Measurements from ENCODE around the gene BLM.

DNA sequence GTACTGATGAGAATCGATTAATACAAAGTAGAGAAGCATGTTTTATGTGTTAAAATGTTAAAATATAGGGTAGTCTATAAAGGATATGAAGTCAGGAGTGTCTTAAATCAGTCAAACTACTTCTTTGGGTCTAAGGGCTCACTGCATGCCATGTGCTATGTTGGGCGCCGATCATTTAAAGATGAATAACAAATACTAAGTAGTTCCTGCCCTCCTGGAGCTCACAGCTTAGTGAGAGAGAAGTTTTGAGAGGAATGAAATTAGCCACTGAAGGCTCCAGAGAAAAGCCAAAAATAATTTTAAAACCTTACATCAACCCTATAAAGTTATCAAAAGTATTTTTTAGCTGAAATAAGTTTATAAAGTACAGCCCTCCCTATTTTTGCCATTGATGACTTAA is 44.5 kb downstream of the BLM start:
- TF ChIP-seq POLR2A (IDR thresholded peaks at IDR 0.05): no peak
- TF ChIP-seq, protein P1, sequence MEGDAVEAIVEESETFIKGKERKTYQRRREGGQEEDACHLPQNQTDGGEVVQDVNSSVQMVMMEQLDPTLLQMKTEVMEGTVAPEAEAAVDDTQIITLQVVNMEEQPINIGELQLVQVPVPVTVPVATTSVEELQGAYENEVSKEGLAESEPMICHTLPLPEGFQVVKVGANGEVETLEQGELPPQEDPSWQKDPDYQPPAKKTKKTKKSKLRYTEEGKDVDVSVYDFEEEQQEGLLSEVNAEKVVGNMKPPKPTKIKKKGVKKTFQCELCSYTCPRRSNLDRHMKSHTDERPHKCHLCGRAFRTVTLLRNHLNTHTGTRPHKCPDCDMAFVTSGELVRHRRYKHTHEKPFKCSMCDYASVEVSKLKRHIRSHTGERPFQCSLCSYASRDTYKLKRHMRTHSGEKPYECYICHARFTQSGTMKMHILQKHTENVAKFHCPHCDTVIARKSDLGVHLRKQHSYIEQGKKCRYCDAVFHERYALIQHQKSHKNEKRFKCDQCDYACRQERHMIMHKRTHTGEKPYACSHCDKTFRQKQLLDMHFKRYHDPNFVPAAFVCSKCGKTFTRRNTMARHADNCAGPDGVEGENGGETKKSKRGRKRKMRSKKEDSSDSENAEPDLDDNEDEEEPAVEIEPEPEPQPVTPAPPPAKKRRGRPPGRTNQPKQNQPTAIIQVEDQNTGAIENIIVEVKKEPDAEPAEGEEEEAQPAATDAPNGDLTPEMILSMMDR (IDR thresholded peaks at IDR 0.05): no peak
- TF ChIP-seq EP300 (IDR thresholded peaks at IDR 0.05): no peak

Measured in suprapubic skin (tissue), 3 donors.